GM21737 (cell line): ENCODE data around the gene TAF10.

Source experiments
- ATAC-seq: cut with Tn5 transposase; IDR thresholded peaks from one replicate; pipeline ENCODE4 v1.9.1; 2021; ENCODE audit warnings: mild to moderate bottlenecking, moderate library complexity; ENCODE audit not compliant: unreplicated experiment

The TAF10 gene

DNA sequence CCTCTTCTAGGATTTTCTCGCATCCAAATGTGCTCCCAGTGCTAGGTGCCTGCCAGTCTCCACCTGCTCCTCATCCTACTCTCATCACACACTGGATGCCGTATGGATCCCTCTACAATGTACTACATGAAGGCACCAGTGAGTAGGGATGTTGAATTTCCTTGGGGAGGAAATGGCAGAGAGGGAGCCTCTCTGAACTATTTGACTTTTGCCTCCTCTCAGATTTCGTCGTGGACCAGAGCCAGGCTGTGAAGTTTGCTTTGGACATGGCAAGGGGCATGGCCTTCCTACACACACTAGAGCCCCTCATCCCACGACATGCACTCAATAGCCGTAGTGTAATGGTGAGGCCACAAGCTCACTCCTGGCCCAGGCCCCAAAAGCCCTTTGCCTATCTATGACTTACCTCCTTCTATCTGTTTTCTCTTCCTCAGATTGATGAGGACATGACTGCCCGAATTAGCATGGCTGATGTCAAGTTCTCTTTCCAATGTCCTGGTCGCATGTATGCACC, 2.5 kb downstream of the TAF10 start:
- ATAC-seq = no peak

GRCh38 chr11:6608726-6609501, 3.1 kb downstream of the TAF10 start:
- ATAC-seq = no peak

GRCh38 chr11:6608011-6608410, 4.0 kb downstream of the TAF10 start:
- ATAC-seq = no peak

DNA sequence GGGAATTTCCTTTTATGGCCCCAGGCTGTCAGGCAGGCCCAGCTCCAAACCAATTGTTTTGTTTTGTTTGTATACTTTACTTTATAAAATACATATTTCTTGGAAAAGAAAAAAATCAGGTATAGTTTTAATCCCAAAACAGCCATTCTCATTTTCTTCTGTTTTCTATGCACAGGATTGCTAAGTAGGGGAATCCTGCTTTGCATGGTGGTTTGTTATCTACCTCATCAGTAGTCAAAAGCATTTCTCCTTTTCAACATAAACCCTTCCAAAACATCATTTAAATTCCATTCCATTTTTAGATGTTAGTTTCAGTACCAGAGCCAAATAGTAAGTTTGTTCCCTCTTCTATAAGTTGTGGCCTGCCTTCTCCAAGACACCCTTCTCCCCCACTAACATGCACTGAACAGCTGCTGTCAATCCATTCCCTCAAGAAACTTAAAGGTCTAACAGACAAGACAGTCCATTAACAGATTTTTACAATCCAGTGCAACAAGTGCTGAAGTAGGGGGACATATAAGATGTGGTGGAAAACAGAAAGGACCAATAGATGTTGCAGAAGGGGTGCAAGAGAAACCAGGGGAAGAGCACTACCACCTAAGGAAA, 4.7 kb downstream of the TAF10 start:
- ATAC-seq = no peak

GRCh38 chr11:6606471-6607189, 5.4 kb downstream of the TAF10 start:
- ATAC-seq = peak; percentile 44

DNA sequence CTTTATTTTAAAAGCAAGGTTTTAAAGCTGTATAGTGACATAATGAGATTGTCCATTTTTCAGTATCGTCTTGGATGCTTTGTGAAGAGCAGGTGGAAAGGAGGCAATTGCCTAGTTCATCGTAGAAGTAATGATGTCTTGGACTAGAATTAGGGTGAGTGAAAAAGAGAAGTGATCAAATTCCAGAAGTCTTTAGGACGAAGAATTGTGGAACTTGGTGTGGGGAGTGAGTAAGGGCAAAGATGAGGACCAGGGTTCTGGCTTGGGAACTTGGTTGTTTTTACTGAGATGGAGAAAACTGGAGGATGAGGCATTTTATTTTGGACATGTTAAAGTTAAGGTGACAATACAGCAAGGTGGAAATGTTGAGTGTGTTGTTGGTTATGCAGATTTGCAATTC, 7.2 kb downstream of the TAF10 start:
- no peak for ATAC-seq

- ATAC-seq = peak; percentile 35
Measured at GRCh38 chr11:6604081-6604626, 7.9 kb downstream of the TAF10 start.

DNA sequence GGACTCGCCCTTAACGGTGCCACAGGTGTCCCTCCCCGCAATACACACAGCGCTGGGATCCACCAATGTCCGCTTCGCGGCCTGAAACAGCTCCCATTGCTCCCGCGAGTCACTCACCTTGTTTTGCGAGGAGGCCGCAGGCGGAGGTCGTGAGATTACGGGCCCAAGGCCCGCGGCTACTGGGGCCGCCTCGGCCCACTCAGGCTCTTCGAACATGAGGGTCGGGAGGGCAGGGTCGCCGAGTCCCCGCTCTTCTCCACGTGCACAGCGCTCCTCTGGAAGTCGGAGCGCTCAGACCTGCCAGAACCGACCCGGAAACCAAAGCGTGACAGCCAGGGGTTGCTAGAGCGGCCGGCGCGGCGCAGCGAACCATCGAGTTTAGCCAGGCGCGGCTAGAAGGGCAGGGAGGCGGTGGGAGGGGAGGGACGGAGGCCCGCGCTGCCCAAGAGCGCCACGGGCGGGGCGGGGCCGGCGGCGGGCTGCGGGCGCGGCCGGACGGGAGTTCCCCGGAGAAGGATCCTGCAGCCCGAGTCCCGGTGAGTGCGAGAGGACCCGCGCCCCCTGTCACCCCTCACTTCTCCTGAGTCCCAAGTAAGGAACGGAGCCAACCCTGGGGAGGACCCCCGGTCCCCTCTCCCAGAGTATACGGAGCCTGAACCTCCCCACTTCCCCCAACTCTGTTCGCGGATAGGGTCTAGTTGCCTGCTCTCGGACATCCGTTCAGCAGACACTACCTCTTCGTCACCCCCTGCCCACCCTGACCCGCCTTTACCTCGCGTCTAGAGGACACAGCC, 8.5 kb downstream of the TAF10 start, which contains the start of the genes ILK and RRP8:
ILK (plus strand) TSS at position 488 of the 794 bp plus-strand sequence. CDS start 498 bp downstream, outside the sequence.
RRP8 (minus strand) TSS at position 330 of the 794 bp plus-strand sequence; CDS start at position 216, 114 bp downstream.
- ATAC-seq = peak; percentile 67

DNA sequence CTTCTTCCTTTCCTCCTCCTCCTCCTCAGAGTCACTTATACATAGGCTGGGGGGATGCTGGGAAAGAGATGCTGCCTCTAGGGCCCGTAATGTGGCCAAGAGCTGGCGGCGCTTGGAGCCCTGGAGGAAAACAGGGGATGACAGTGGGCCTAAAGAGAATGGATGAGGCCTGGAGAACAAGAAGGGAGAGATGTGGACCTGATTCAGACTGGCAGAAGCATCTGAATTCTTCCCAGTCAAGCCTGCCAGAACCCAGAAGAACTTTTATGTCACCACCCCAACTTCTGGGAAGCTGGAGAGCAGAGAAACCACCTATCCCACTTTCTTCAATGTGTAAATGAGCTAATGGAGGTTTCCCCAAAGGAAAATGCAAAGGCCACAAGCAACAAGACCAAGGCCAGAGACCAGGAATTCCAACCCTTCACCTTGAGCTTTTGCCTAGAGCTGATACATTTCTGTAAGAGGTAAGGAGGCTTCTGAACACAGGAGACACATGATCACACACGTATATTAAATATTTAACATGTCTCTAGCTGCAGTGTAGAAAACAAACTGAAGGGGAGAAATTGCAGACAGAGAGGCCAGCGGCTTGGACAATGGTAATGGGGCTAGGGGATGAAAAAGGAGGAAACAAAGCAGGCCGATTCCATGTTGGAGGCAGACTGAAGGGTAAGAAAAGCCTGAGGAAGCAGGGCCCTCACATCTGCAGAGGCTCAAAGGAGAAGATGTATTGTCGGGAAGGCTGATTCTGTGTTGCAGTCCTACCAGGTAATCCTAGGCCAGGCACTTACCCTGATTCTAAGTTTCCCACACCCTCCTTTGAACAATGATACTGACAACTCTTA, 9.7 kb downstream of the TAF10 start:
- no peak for ATAC-seq

GRCh38 chr11:6601041-6601461, 11.0 kb downstream of the TAF10 start:
- ATAC-seq = no peak

DNA sequence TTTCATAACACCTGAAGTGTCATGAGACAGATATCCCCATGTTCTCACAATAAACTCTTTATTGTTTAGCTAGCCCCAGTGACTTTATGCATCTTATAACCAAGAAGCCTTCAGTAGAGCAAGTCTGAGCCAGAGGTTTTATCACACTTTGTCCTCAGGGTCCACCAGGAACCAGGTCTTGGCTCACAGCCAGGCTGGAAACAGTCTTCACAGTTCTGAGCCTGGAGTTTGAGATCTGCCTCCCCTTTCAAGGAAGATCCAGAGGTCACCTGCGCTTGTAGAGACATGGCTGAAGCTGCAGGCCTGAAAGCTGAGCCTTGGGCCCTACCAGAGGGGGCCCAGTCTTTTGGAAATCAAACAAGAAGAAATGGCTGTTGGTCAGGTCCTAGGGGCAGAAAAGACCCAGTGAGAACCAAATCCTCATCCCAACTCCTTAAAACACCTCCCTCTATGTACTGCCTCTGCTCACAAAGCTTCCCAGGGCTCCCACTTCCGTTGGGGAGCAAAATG, 12.1 kb downstream of the TAF10 start:
- no peak for ATAC-seq

- no peak for ATAC-seq
Measured at GRCh38 chr11:6599449-6599848, 12.6 kb downstream of the TAF10 start.

DNA sequence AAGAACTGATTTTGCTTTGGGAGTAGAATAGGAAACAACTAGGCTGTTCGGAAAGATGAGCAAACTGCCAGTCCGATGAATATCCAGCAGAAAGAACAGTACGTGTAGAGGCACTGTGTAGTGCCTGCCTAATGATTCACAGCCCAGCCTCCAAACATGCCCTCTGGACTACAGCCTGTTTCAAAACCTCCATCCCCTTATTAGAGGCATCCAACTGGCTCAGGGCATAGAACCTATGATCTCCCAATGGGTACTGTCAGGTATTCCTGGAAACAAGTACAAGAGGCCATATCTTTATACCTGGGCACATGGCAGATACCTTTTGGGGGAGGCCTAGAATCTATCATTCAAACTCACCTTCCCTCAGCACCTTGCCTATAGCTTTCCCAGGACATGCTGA, 13.5 kb downstream of the TAF10 start:
- no peak for ATAC-seq

GRCh38 chr11:6596239-6596877, 15.7 kb downstream of the TAF10 start:
- no peak for ATAC-seq

DNA sequence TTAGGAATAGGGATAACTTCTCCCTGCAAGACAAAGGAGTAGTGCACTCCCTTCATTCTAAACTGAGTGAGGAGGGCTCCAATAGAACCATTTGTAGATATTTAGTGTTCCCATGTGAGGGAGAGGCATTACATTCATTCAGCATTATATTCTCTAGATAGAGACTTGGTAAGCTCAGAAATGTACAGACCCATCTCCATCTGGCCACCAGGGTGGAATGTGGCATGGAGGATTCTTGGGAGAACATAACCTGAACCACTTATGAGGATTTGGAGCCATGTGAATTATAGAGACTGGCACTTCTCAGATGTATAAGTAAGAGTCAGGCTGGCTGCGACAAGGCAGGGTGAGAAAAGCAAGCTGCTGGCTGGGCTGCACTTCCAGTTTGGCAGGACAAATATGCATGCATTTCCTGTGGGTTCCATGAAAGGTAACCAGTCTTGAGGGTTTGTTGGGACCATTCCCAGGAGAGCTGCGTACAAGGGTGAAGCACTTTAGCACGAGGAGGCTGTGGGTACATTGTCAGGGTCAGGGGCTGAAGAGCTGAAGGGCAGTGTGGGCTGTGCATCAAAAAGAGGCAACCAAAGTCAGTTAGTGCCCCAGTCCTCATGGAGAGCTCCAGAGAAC, 17.8 kb downstream of the TAF10 start:
- ATAC-seq = no peak

- no peak for ATAC-seq
Measured at GRCh38 chr11:6588018-6588417, 24.0 kb downstream of the TAF10 start.

- ATAC-seq = no peak
Measured at GRCh38 chr11:6587360-6587953, 24.6 kb downstream of the TAF10 start.
